ENCODE data around the gene TNS1.

Gene TNS1

GRCh38 chr2:217912098-217913024 is 90.4 kb downstream of the TNS1 start:
- DNase-seq (ENCODE audit: low spot score), result no peak

- peak; percentile 66 for DNase-seq (ENCODE audit: low spot score)
Observed at GRCh38 chr2:217911283-217912097, 91.3 kb downstream of the TNS1 start.

- no peak for DNase-seq (ENCODE audit: low spot score)
Observed at GRCh38 chr2:217910875-217911212, 92.0 kb downstream of the TNS1 start.

- DNase-seq (ENCODE audit: low spot score), result no peak
Observed at GRCh38 chr2:217909156-217909820, 93.5 kb downstream of the TNS1 start.

GRCh38 chr2:217908544-217908943 is 94.3 kb downstream of the TNS1 start:
- no peak for DNase-seq (ENCODE audit: low spot score)

GRCh38 chr2:217907266-217907665 is 95.5 kb downstream of the TNS1 start:
- DNase-seq (ENCODE audit: low spot score), result no peak

GRCh38 chr2:217906798-217907197 is 96.0 kb downstream of the TNS1 start:
- DNase-seq (ENCODE audit: low spot score), result no peak

GRCh38 chr2:217905896-217906295 is 96.9 kb downstream of the TNS1 start:
- no peak for DNase-seq (ENCODE audit: low spot score)

- DNase-seq (ENCODE audit: low spot score), result no peak
Observed at GRCh38 chr2:217905395-217905794, 97.4 kb downstream of the TNS1 start.

- DNase-seq (ENCODE audit: low spot score), result no peak
Observed at GRCh38 chr2:217904614-217904965, 98.2 kb downstream of the TNS1 start.

GRCh38 chr2:217903859-217904613 is 98.8 kb downstream of the TNS1 start:
- peak; percentile 65 for DNase-seq (ENCODE audit: low spot score)

- DNase-seq (ENCODE audit: low spot score), result no peak
Observed at GRCh38 chr2:217903142-217903858, 99.5 kb downstream of the TNS1 start.

GRCh38 chr2:217902379-217903141 is 100.2 kb downstream of the TNS1 start:
- DNase-seq (ENCODE audit: low spot score), result peak; percentile 39

GRCh38 chr2:217901835-217902378 is 100.9 kb downstream of the TNS1 start:
- DNase-seq (ENCODE audit: low spot score), result peak; percentile 74

GRCh38 chr2:217901400-217901799 is 101.4 kb downstream of the TNS1 start:
- DNase-seq (ENCODE audit: low spot score), result no peak

GRCh38 chr2:217900780-217901360 is 101.9 kb downstream of the TNS1 start:
- DNase-seq (ENCODE audit: low spot score), result no peak

GRCh38 chr2:217900010-217900779 is 102.6 kb downstream of the TNS1 start:
- DNase-seq (ENCODE audit: low spot score), result no peak

- DNase-seq (ENCODE audit: low spot score), result peak; percentile 97
Observed at GRCh38 chr2:217899231-217900009, 103.4 kb downstream of the TNS1 start.

All from AG08395 (cell line).